Measurements from ENCODE around the gene ALDH1L1.

ALDH1L1 gene

GRCh38 chr3:126180477-126181397, at the start of gene ALDH1L1:
Gene ALDH1L1, minus strand, starts transcription at chr3:126180586. Its CDS starts 19,607 bp downstream, at chr3:126160979.
- DNase-seq, result peak; percentile 27 to 59

GRCh38 chr3:126226374-126226773, 46.0 kb upstream of the ALDH1L1 start:
- DNase-seq, result no peak

- no peak for DNase-seq
Measured at GRCh38 chr3:126216416-126216815, 36.0 kb upstream of the ALDH1L1 start.

GRCh38 chr3:126213379-126214028, 33.1 kb upstream of the ALDH1L1 start:
- no peak for DNase-seq

GRCh38 chr3:126212620-126213378, 32.4 kb upstream of the ALDH1L1 start:
- peak; percentile 58 to 71 for DNase-seq

- DNase-seq, result no peak
Measured at GRCh38 chr3:126212250-126212619, 31.8 kb upstream of the ALDH1L1 start.

- DNase-seq, result no peak
Measured at GRCh38 chr3:126211569-126211968, 31.2 kb upstream of the ALDH1L1 start.

- no peak for DNase-seq
Measured at GRCh38 chr3:126210606-126211005, 30.2 kb upstream of the ALDH1L1 start.

- no peak for DNase-seq
Measured at GRCh38 chr3:126209741-126210140, 29.4 kb upstream of the ALDH1L1 start.

- peak; percentile 93 to 98 for DNase-seq
Measured at GRCh38 chr3:126208606-126209256, 28.3 kb upstream of the ALDH1L1 start.

- no peak for DNase-seq
Measured at GRCh38 chr3:126208182-126208581, 27.8 kb upstream of the ALDH1L1 start.

GRCh38 chr3:126207166-126207565, 26.8 kb upstream of the ALDH1L1 start:
- DNase-seq, result no peak

- DNase-seq, result no peak
Measured at GRCh38 chr3:126205717-126206655, 25.6 kb upstream of the ALDH1L1 start.

- no peak for DNase-seq
Measured at GRCh38 chr3:126202680-126203079, 22.3 kb upstream of the ALDH1L1 start.

- DNase-seq, result no peak
Measured at GRCh38 chr3:126202276-126202675, 21.9 kb upstream of the ALDH1L1 start.

- no peak for DNase-seq
Measured at GRCh38 chr3:126201168-126201567, 20.8 kb upstream of the ALDH1L1 start.

GRCh38 chr3:126200534-126200933, 20.1 kb upstream of the ALDH1L1 start:
- no peak for DNase-seq

GRCh38 chr3:126199256-126199655, 18.9 kb upstream of the ALDH1L1 start:
- no peak for DNase-seq

- DNase-seq, result peak; percentile 31 to 66
Measured at GRCh38 chr3:126197854-126198584, 17.6 kb upstream of the ALDH1L1 start.

- no peak for DNase-seq
Measured at GRCh38 chr3:126197343-126197742, 17.0 kb upstream of the ALDH1L1 start.

All from NCI-H2081 (cell line).